GM21423 (cell line): ENCODE measurements around the gene PDX1.

Experiments
- ATAC-seq: cut with Tn5 transposase; IDR thresholded peaks from one replicate; pipeline ENCODE4 v1.9.1; 2021; ENCODE audit warnings: mild to moderate bottlenecking, moderate library complexity; ENCODE audit not compliant: unreplicated experiment

Gene PDX1

DNA sequence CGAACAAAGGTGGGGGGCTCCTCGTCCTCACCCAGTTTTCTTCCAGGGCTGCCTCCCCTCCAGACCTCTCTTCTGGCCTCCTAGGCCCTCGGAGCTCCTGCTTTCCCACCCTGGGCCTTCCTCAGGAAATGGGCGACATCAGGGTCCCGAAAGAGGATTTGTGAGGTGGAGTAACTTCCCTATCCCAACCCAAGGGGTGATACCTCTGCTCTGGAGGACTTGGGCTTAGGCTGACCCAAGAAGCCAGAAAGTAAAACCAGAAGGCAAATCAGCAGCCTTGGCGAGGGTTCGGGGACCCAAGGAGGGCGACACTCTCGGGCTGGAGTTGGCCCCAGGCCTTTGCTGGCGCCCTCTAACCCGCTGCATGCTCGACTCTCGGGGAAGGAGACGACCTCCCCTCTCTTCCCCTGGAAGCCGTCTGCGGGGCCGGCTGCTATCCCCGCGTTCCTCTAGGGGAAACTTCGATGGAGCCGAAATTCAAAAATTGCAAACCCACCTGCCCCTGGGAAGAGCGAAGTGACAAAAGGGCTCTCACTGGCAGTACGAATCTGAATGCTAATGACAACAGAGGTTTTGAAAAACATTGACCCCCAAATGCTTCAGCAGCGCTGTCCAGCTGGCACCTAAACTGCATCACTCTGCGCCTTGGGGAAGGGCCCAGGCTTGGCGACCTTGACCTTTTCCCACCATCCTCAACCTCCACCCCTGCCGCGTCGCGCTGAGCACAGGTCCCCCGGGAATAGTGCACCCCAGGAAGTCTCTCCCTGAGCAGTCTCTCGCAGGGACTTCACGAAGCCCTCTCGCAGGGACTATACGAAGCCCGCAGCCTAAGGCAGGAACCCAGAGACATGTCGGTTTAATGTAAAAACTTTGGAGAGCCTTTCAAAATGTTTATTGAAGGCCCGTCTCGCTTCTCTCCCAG, 2.4 kb downstream of the PDX1 start:
- ATAC-seq: no peak

DNA sequence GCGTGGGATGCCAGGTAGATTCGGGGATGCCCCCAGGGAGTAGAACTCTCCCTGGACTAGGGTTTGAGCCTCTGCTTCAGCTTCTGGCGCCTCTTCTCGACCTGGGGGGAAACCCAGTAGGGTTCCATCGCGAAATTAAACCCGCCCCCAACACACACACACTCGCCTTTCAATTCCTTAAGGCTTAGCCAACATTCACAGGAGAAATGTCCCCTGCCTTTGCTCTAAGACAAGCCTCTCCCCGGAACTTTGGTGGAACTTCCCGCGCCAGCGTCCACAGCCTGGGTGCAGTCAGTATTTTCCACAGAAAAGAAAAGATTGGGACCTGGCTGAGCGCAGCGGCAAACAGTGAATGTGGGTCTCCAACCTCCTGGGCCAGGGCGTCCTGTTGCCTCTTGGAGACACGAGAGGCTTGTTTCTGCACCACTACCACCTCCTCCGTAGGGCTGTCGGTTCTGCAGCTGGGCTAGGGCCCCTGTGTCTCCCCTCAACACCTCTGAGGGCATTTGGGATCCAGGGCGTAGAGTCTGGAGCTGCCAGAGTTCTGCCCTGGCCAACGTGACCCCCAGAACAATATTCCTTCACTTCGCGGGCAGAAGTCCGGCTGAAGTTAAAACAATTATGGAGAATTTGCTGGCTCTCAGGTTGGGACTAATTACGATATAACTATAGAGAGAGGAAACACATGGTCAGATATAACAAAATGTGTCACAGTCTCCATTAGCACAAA, 3.2 kb downstream of the PDX1 start:
- no peak for ATAC-seq

- no peak for ATAC-seq
Observed at GRCh38 chr13:27923794-27924528, 4.2 kb downstream of the PDX1 start.

GRCh38 chr13:27924529-27925141, 4.8 kb downstream of the PDX1 start:
- ATAC-seq: no peak

GRCh38 chr13:27925220-27925991, 5.6 kb downstream of the PDX1 start:
- no peak for ATAC-seq

- no peak for ATAC-seq
Observed at GRCh38 chr13:27926644-27927434, 7.0 kb downstream of the PDX1 start.

GRCh38 chr13:27927444-27928352, 7.9 kb downstream of the PDX1 start:
- ATAC-seq: no peak

DNA sequence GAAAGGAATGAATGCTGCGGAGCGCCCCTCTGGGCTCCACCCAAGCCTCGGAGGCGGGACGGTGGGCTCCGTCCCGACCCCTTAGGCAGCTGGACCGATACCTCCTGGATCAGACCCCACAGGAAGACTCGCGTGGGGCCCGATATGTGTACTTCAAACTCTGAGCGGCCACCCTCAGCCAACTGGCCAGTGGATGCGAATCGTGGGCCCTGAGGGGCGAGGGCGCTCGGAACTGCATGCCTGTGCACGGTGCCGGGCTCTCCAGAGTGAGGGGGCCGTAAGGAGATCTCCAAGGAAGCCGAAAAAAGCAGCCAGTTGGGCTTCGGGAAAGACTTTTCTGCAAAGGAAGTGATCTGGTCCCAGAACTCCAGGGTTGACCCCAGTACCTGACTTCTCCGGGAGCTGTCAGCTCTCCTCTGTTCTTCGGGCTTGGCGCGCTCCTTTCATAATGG, 8.6 kb downstream of the PDX1 start:
- ATAC-seq: no peak

DNA sequence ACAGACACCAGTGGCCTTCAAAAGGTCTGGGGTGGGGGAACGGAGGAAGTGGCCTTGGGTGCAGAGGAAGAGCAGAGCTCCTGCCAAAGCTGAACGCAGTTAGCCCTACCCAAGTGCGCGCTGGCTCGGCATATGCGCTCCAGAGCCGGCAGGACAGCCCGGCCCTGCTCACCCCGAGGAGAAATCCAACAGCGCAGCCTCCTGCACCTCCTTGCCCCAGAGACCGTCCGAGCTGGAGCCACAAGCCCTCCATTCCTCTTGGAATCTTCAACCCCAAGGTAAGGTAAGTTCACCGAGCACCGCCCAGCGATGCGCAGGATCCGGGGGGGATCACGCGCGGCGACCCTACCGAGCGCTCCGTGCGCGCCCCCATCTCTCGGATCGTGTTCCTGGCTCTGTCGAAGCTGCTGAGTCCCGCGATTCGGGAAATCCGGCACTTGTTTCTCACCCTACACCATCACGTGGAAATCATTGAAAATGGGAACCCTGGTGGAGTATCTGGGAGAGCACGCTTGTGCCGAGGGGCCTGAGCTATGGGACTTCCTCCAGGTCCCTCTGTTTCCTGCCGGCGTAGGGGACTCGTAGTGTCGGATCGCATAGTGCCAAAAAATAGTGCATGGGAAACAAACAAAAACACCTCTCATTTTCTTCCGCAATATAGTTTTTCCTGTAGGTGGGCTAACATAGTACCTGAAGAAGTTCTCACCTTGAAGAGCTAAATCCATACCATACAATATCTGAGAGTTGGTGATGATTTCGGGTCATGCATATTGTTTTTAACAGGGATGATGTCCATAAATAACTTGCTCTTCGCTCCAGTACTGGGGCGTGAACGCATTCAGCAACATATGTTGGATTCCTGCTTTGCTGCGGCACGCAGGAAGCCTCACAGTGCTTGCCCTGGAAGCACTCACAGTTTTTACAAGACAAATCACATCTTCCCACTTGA, 9.3 kb downstream of the PDX1 start:
- no peak for ATAC-seq

GRCh38 chr13:27929868-27930267, 10.1 kb downstream of the PDX1 start:
- no peak for ATAC-seq

GRCh38 chr13:27933118-27933517, 13.3 kb downstream of the PDX1 start:
- no peak for ATAC-seq

- ATAC-seq: no peak
Observed at GRCh38 chr13:27933580-27934328, 14.0 kb downstream of the PDX1 start.

DNA sequence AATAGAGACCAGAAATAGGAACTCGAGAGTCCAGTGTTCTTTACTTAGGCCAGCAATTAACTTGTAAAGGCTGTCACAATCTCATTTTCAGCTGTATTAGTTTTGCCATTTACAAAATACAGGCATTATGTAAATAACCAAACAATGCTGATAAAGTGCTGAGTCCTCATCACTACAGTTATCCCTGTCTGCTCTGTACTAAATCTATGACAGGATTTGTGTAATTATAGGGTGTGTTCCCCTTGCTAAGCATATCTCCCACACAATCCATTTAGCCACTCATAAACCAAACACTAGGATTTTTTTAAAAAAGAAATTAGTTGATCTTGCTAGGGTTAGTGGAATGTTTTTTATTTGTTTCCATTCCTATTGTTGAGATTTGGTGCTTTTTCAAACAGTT, 23.2 kb downstream of the PDX1 start:
- no peak for ATAC-seq

- ATAC-seq: no peak
Observed at GRCh38 chr13:27952876-27953675, 33.3 kb downstream of the PDX1 start.

DNA sequence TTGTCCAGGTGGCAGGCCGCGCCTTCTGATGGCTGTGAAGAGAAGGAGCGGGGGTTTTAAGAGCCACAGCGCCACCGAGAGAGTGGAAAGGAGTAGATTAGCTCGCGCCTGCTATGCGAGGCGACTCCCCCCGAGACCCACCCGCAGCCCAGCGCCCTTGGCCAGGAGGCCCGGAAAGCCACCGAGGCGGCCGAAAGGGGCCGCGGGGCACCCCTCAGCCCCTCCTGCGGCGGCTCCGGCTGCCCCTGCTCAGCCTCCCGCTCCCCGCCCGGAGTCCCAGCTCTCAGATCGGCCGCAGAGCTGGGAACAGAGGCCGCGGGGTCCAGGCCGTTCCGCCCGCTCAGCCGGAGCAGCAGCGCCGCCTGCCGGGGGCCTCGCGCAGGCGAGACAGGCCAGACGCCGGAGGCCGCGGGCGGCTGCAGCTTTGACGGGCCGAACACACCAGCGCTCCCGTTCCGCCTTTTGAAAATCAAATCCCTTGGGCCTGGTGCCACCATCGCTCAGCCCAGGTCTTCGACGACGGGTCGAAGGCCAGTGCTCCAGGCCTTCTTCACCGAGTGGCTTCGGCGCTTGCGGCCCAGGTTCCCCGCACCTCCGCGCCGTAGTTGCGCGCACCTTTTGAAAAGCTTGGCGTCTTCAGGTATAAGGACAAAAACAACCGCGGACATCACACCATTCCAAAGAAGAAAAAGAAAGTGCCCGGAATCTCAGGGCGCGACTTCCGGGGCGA, 34.0 kb downstream of the PDX1 start:
- ATAC-seq: peak; percentile 90
